BLaER1 (cell line): ENCODE measurements around the gene IL31RA.

Experiments used
- H3K27ac ChIP-seq: shearing (Covaris generic); formaldehyde crosslinking; 2 replicates; pipeline ENCODE4 v1.8.1; 2022
- H3K27me3 ChIP-seq: shearing (Covaris generic); formaldehyde crosslinking; 2 replicates; pipeline ENCODE4 v1.8.1; 2022
- H3K36me3 ChIP-seq: shearing (Covaris generic); formaldehyde crosslinking; 2 replicates; pipeline ENCODE4 v1.8.1; 2022
- H3K4me1 ChIP-seq: shearing (Covaris generic); formaldehyde crosslinking; 2 replicates; pipeline ENCODE4 v1.8.1; 2022
- H3K4me2 ChIP-seq: shearing (Covaris generic); formaldehyde crosslinking; 2 replicates; pipeline ENCODE4 v1.8.1; 2022
- H3K4me3 ChIP-seq: shearing (Covaris generic); formaldehyde crosslinking; 2 replicates; pipeline ENCODE4 v1.8.1; 2022
- H3K9ac ChIP-seq: shearing (Covaris generic); formaldehyde crosslinking; 2 replicates; pipeline ENCODE4 v1.8.1; 2022
- H3K9me3 ChIP-seq: shearing (Covaris generic); formaldehyde crosslinking; 2 replicates; pipeline ENCODE4 v1.8.1; 2022
- H4K20me1 ChIP-seq: shearing (Covaris generic); formaldehyde crosslinking; 2 replicates; pipeline ENCODE4 v1.8.1; 2022
- Cebpa-rat ChIP-seq: shearing (Covaris generic); IDR thresholded peaks from 2 replicates; pipeline ENCODE4 v1.8.1; 2022

Gene IL31RA

GRCh38 chr5:55873234-55873633 is 22.1 kb downstream of the IL31RA start:
- no peak for TF ChIP-seq Cebpa-rat
- Histone ChIP-seq H3K9ac (no peak overlapping the region), H3K27ac (no peak overlapping the region), H3K4me2 (no peak overlapping the region), H3K36me3 (no peaks in the 10 kb centered on the region), H3K4me1 (no peaks in the 10 kb centered on the region), H4K20me1 (no peaks in the 10 kb centered on the region), H3K4me3 (no peak overlapping the region), H3K27me3 (no peaks in the 10 kb centered on the region), H3K9me3 (no peaks in the 10 kb centered on the region)

GRCh38 chr5:55877655-55878054 is 26.5 kb downstream of the IL31RA start:
- H4K20me1 ChIP-seq = no peaks in the 10 kb centered on the region
- no peaks in the 10 kb centered on the region for H3K4me1 ChIP-seq
- no peak overlapping the region for H3K27ac ChIP-seq
- no peaks in the 10 kb centered on the region for H3K27me3 ChIP-seq
- no peaks in the 10 kb centered on the region for H3K9me3 ChIP-seq
- H3K4me2 ChIP-seq = no peak overlapping the region
- no peak for TF ChIP-seq Cebpa-rat
- no peaks in the 10 kb centered on the region for H3K36me3 ChIP-seq
- H3K4me3 ChIP-seq = no peak overlapping the region
- H3K9ac ChIP-seq = no peak overlapping the region

DNA sequence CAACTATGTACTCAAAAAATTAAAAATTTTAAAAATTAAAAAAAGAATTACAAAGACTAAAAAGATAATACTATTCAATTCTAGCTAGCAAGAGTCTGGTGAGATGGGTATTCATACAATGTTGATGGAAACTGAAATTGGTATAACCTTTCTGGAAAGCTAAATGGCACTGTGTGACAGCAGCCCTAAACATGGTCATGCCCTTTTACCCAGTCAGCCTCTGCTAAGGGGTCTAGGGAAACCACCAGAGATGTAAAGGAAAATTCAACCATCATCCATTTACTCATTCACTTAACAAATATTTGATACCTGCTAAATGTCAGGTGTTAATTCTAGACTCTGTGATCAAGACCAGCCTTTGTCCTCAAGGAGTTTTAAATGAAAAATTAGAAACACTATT is 29.3 kb downstream of the IL31RA start:
- H3K9me3 ChIP-seq = no peaks in the 10 kb centered on the region
- H4K20me1 ChIP-seq = no peaks in the 10 kb centered on the region
- no peaks in the 10 kb centered on the region for H3K36me3 ChIP-seq
- H3K4me1 ChIP-seq = no peaks in the 10 kb centered on the region
- H3K27ac ChIP-seq = no peak overlapping the region
- no peak overlapping the region for H3K4me2 ChIP-seq
- no peaks in the 10 kb centered on the region for H3K27me3 ChIP-seq
- TF ChIP-seq Cebpa-rat = no peak
- H3K9ac ChIP-seq = no peak overlapping the region
- no peak overlapping the region for H3K4me3 ChIP-seq

GRCh38 chr5:55885359-55885758 is 34.2 kb downstream of the IL31RA start:
- Histone ChIP-seq H3K27ac (no peak overlapping the region), H3K4me1 (no peaks in the 10 kb centered on the region), H3K9ac (no peak overlapping the region), H3K27me3 (no peaks in the 10 kb centered on the region), H3K4me3 (no peak overlapping the region), H3K36me3 (no peaks in the 10 kb centered on the region), H4K20me1 (no peaks in the 10 kb centered on the region), H3K4me2 (no peak overlapping the region), H3K9me3 (no peaks in the 10 kb centered on the region)
- TF ChIP-seq Cebpa-rat = no peak

- no peaks in the 10 kb centered on the region for H4K20me1 ChIP-seq
- H3K27me3 ChIP-seq = no peaks in the 10 kb centered on the region
- H3K4me1 ChIP-seq = no peaks in the 10 kb centered on the region
- H3K9ac ChIP-seq = no peak overlapping the region
- no peak overlapping the region for H3K27ac ChIP-seq
- no peak overlapping the region for H3K4me2 ChIP-seq
- no peaks in the 10 kb centered on the region for H3K36me3 ChIP-seq
- no peaks in the 10 kb centered on the region for H3K9me3 ChIP-seq
- TF ChIP-seq Cebpa-rat = no peak
- H3K4me3 ChIP-seq = no peak overlapping the region
Measured at GRCh38 chr5:55888205-55888604, 37.0 kb downstream of the IL31RA start.

DNA sequence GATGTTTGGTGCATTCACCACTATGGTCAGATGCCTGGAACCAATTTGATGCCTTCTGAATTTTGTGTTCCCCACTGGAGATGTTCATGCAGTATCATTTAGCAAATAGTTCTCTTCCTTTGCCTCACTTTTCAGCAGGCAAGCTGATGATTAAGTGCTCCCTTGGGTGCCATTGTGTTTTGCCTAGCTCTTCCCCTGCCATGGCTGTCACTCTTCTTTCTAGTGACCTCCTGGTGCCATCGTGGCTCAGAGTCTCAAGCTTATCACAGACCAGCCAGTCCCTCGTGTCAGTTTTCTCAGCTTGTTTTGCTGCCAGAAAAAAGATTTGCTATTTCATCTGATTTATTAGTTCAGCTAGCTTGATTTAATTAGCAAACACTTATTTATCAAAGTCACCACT is 41.3 kb downstream of the IL31RA start:
- Histone ChIP-seq H3K27me3 (no peaks in the 10 kb centered on the region), H4K20me1 (no peaks in the 10 kb centered on the region), H3K4me1 (no peaks in the 10 kb centered on the region), H3K4me2 (no peak overlapping the region), H3K36me3 (no peaks in the 10 kb centered on the region), H3K9me3 (no peaks in the 10 kb centered on the region), H3K27ac (no peak overlapping the region), H3K9ac (no peak overlapping the region), H3K4me3 (no peak overlapping the region)
- TF ChIP-seq Cebpa-rat = no peak

DNA sequence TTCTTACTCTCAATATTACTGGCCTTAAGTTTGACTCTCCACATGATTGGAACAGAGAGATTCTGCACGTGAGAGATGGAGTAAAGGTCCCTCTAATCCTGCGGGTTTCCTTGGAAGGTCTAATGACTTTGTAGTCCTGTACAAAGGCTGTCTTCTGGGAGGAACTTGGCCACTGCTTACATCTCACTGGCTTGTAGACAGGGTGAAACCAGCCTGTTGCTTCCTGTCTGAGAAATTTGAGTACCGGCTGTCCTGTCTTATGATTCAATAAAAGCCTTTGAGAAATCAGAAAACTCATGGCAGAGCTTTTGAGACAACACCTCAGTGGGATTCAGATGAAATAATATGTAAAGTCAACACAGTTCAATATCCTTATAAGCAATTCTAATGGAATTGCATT is 43.0 kb downstream of the IL31RA start:
- no peak overlapping the region for H3K4me3 ChIP-seq
- H3K27me3 ChIP-seq = no peaks in the 10 kb centered on the region
- no peaks in the 10 kb centered on the region for H3K9me3 ChIP-seq
- H3K4me2 ChIP-seq = no peak overlapping the region
- no peaks in the 10 kb centered on the region for H4K20me1 ChIP-seq
- H3K36me3 ChIP-seq = no peaks in the 10 kb centered on the region
- no peak for TF ChIP-seq Cebpa-rat
- H3K4me1 ChIP-seq = no peaks in the 10 kb centered on the region
- H3K9ac ChIP-seq = no peak overlapping the region
- no peak overlapping the region for H3K27ac ChIP-seq

DNA sequence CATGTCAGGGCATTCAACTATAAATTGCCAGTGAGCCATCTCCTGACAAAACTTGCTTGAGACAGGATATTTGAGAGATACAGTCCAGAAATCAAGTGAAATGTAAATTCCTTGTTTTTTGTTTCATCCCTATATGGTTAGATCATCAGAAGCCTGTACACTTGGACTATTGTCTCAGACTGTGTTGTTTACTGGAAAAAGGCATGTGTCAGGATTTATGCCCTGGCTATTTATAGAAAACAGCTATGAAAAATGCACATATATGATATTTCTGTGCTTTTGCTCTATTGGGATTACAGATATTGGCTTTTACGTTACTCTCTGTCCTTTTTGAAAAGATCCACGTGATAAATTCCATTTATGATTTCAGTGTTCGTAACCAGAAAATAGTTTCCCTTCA is 44.2 kb downstream of the IL31RA start:
- no peak overlapping the region for H3K4me2 ChIP-seq
- no peak overlapping the region for H3K9ac ChIP-seq
- H3K27ac ChIP-seq = no peak overlapping the region
- no peak overlapping the region for H3K4me3 ChIP-seq
- no peak for TF ChIP-seq Cebpa-rat
- no peaks in the 10 kb centered on the region for H3K4me1 ChIP-seq
- H3K9me3 ChIP-seq = no peaks in the 10 kb centered on the region
- no peaks in the 10 kb centered on the region for H3K36me3 ChIP-seq
- H3K27me3 ChIP-seq = no peaks in the 10 kb centered on the region
- H4K20me1 ChIP-seq = no peaks in the 10 kb centered on the region

DNA sequence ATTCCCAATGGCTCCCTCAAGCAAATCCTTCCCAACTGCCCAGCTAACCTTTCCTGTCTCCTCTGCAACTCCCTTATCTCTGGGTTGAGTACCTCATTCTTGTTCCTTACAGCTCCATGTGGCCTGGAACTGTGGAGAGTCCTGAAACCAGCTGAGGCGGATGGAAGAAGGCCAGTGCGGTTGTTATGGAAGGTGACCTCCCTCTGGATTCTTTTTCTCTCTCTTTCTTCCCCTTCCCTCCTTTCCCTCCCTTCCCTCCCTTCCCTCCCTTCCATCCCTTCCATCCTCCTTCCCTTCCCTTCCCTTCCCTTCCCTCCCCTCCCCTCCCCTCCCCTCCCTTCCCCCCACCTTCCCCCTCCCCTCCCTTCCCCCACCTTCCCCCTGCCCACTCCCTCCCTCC is 45.1 kb downstream of the IL31RA start:
- Histone ChIP-seq H3K27ac (no peak overlapping the region), H3K4me3 (no peak overlapping the region), H4K20me1 (no peaks in the 10 kb centered on the region), H3K4me2 (no peak overlapping the region), H3K9ac (no peak overlapping the region), H3K27me3 (no peaks in the 10 kb centered on the region), H3K9me3 (no peaks in the 10 kb centered on the region), H3K4me1 (no peaks in the 10 kb centered on the region), H3K36me3 (no peaks in the 10 kb centered on the region)
- TF ChIP-seq Cebpa-rat = no peak

GRCh38 chr5:55896663-55897062 is 45.5 kb downstream of the IL31RA start:
- Histone ChIP-seq H3K4me1 (no peaks in the 10 kb centered on the region), H4K20me1 (no peaks in the 10 kb centered on the region), H3K36me3 (no peaks in the 10 kb centered on the region), H3K9ac (no peak overlapping the region), H3K4me2 (no peak overlapping the region), H3K27ac (no peak overlapping the region), H3K27me3 (no peaks in the 10 kb centered on the region), H3K9me3 (no peaks in the 10 kb centered on the region), H3K4me3 (no peak overlapping the region)
- TF ChIP-seq Cebpa-rat = no peak

- Histone ChIP-seq H3K36me3 (no peaks in the 10 kb centered on the region), H3K27ac (no peak overlapping the region), H3K9ac (no peak overlapping the region), H4K20me1 (no peaks in the 10 kb centered on the region), H3K4me3 (no peak overlapping the region), H3K4me2 (no peak overlapping the region), H3K27me3 (no peaks in the 10 kb centered on the region), H3K9me3 (no peaks in the 10 kb centered on the region), H3K4me1 (no peaks in the 10 kb centered on the region)
- no peak for TF ChIP-seq Cebpa-rat
Measured at GRCh38 chr5:55897206-55897894, 46.2 kb downstream of the IL31RA start.
